ENCODE measurements around the gene NEO1.
"Not testable (repeated sequence)": the region's sequence is repeated elsewhere in the genome, so short reads cannot be mapped to it uniquely, and the experiment has no call there.

Gene NEO1

GRCh38 chr15:73282567-73283365 is 230.5 kb downstream of the NEO1 start:
- DNase-seq = no peak

- DNase-seq = no peak
Observed at GRCh38 chr15:73283366-73283962, 231.2 kb downstream of the NEO1 start.

GRCh38 chr15:73284090-73284716 is 231.9 kb downstream of the NEO1 start:
- DNase-seq = no peak

GRCh38 chr15:73286311-73286710 is 234.0 kb downstream of the NEO1 start:
- DNase-seq = no peak

- no peak for DNase-seq
Observed at GRCh38 chr15:73287019-73287418, 234.8 kb downstream of the NEO1 start.

GRCh38 chr15:73291441-73291840 is 239.2 kb downstream of the NEO1 start:
- no peak for DNase-seq

- no peak for DNase-seq
Observed at GRCh38 chr15:73293773-73294172, 241.5 kb downstream of the NEO1 start.

GRCh38 chr15:73295630-73296286 is 243.5 kb downstream of the NEO1 start:
- no peak for DNase-seq

GRCh38 chr15:73296609-73297353 is 244.5 kb downstream of the NEO1 start:
- DNase-seq = no peak

- no peak for DNase-seq
Observed at GRCh38 chr15:73298522-73299245, 246.4 kb downstream of the NEO1 start.

GRCh38 chr15:73300286-73300685 is 248.0 kb downstream of the NEO1 start:
- not testable (repeated sequence) for DNase-seq

GRCh38 chr15:73303636-73304035 is 251.4 kb downstream of the NEO1 start:
- DNase-seq = no peak

GRCh38 chr15:73305331-73306211 is 253.3 kb downstream of the NEO1 start:
- no peak for DNase-seq

- DNase-seq = no peak
Observed at GRCh38 chr15:73308305-73308704, 256.0 kb downstream of the NEO1 start.

- no peak for DNase-seq
Observed at GRCh38 chr15:73313861-73314260, 261.6 kb downstream of the NEO1 start.

- no peak for DNase-seq
Observed at GRCh38 chr15:73317651-73318462, 265.6 kb downstream of the NEO1 start.

GRCh38 chr15:73318463-73319351 is 266.4 kb downstream of the NEO1 start:
- no peak for DNase-seq

- DNase-seq = no peak
Observed at GRCh38 chr15:73319460-73320245, 267.4 kb downstream of the NEO1 start.

Data from stimulated activated CD4-positive, alpha-beta T cell treated with anti-CD3 and anti-CD28 coated beads, Interleukin-4, amount 100 ng/mL, for 4 hours (primary cell).